GM04504 (cell line): Measurements from ENCODE around the gene SCNN1B.

Source experiments
- DNase-seq: peaks from one replicate; pipeline ENCODE4 v3.0.0-alpha.2; 2012; ENCODE audit warnings: low read depth

Gene SCNN1B

DNA sequence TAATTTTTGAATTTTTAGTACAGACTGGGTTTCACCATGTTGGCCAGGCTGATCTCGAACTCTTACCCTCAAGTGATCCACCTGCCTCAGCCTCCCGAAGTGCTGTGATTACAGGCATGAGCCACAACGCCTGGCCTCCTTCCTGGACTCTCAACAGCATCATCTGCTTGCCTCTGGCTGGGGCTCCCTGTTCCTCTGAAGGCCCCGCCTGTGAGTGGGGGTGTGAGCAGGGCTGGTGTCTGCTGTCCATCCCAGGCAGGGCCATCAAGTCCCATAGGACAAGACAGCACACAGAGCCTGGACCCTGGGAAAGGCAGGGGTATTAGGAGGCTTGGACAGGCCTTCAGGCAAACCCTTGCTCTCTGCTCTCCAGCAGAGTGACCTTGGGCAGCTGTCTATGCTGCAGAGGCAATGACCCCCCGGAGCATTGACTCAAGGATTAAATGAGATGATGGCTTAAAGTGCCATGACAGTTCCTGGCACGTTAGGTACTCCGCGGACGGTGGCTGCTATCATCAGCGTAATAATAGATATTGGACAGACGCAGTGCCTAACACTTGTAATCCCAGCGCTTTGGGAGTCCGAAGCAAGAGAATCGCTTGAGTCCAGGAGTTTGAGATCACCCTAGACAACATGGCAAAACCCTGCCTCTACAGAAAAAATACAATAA lies 19.2 kb downstream of the SCNN1B start:
- no peak for DNase-seq

DNA sequence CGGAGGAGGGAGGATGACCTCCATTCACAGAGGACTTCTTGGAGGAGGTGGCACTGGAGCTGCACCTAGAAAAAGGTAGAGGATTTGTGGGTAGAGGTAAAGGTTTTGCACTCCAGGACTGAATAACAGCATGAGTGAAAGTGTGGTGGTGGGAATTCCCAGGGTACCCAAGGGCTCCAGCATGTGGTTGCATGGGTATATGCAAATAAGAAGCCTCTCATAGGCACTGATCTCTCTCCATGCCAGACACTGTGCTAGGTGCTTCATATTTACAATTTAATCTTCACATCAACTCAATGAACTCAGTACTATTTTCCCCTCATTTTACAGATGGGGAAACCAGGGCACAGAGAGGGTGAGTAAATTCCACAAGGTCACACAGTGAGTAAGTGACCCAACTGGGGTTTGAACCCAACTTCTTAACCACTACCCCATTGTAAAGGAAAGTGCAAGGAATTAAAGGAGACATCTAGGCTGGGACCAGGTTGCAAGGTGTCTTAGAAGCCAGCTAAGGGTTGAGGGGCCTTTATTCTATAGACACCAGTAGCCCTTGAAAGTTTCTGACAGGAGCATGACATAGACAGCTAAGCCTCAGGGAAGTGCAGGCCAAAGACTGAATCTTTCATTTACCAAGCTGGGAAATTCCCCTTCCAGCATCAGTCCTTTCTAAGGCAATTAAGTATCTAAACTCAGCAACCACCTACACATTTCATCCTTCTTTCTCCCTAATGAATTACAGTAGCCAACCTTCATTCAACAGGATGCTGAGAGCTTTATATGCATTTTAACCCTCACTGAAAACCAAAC lies 21.3 kb downstream of the SCNN1B start:
- no peak for DNase-seq

DNA sequence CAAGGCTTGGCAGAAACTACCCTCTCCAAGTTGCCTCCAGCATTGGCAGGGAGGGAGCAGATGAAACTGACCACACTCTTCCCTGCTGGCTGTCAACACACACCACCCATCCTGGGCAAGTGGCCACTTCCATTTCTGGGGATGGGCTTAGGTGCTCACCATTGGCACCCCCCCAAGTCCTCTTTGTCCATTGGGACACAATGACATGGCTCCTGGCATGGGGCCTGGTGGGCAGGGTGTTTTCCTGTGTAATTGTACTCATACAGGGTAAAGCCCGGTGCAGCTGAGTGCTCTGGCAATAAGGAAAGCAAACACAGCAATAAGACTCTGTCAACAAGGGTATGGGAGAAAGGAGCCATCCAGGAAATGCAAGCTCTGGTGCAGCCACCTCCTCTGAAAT lies 22.6 kb downstream of the SCNN1B start:
- DNase-seq: no peak

DNA sequence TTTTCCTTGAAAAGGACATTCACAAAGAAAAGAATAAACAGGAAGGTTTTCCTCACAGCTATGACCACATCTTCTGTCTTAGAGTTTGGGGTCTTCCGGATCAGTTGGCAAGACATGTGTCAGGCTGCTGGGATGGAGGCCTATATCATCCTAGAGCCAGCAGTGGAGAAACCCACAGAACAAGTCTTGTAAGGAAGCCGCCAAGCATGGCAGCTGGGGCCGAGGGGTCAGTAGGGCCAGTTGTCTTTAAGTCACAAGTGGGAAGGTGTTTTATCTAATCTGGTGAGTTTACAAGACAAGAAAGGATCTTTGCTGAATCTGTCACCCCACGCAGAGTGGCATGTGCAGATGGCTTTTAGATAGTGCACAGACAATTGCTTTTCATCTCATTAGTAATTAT lies 25.7 kb downstream of the SCNN1B start:
- no peak for DNase-seq

DNA sequence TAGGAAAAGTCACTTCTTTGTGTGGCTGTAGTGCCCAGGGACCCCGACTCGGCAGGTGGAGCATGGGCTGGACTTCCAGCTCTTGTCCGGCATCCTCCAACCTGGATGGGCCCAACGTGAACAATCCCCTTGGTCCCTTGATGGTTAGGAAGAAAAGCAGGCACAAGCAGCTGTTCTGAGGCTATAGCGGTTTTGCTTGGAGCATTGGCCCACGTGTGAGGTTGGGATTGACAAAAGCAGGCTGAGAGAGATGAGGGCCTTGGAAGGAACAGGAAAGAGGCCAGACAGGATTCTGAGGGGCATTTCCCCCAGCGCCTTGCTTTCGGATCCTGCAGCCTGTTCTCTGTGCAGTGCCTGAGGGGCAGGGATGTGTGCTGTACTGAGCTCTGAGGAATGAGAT lies 28.1 kb downstream of the SCNN1B start:
- no peak for DNase-seq

DNA sequence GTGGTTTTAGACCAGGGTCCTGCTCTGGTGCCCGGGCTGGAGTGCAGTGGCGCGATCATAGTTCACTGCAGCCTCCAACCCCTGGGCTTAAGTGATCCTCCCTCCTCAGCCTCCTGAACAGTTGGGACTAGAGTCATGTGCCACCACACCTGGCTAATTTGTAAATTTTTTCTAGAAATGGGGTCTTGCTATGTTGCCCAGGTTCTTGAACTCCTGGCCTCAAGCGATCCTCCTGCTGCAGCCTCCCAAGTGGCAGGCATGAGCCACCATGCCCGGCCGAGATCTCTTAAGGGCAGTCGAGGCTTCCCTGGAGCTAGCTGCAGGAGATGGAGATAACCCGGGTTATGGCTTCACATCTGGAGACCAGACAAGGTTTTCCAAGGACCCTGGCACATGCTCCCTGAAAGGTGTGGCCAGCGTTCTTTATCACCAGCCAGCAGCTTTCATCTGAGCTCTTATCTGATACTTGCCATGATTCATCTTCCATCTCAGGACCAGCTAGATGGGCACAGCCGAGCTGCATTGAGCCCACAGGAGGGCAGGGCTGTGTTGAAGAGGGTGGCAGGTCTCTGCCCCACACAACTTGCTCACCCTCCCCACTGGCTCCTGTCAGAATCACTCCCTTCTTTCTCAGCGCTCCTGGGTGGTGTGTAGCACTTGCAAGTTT lies 28.6 kb downstream of the SCNN1B start:
- DNase-seq: no peak

DNA sequence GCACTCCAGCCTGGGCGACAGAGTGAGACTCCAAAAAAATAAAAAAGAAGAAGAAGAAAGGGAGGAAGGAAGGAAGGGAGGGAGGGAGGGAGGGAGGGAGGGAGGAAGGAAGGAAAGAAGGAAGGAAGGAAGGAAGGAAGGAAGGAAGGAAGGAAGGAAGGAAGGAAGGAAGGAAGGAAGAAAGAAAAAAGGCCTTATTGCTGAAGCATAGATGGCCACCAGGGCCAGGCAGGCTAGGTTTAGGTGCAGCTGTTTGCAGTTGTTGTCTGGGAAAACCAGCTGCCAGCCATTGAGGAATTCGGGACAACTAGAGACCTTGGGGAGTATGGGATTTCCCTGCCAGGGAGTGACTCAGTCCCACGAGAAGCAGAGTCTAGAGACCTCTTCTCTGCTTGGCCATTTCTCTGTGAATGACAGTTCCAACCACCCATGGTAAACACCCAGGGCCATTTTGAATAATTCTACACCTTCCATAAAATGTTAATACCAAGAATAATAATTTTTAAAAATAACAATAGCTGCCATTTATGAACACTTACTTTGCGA lies 31.0 kb downstream of the SCNN1B start:
- no peak for DNase-seq

DNA sequence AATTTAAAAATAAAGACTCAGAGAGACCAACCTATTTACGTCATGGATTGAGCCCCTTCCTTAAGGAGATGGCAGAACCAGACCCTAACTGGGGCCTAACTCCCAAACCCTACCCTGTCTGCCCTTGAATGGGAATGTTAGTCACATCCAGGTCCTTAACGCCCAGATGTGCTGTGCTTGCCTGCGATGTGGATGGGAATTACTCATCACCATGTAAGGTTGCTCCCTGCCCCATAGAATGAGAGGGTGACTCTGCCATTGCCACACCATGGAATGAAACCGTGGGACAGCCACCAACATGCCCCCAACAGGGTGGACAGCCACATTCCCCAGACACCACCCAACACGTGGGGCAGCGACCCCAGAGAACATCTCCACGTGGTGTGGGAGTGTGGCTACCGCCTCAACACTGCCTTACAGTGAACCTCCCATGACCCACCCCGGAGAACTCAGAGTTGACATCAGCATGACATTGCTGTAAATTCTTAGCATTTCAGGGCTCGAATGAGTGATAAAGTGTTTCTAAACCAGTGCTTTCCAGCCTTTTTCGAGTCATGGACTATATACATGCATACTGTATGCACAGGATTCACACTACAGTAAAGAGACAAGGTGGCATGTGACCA lies 31.8 kb downstream of the SCNN1B start:
- no peak for DNase-seq

DNA sequence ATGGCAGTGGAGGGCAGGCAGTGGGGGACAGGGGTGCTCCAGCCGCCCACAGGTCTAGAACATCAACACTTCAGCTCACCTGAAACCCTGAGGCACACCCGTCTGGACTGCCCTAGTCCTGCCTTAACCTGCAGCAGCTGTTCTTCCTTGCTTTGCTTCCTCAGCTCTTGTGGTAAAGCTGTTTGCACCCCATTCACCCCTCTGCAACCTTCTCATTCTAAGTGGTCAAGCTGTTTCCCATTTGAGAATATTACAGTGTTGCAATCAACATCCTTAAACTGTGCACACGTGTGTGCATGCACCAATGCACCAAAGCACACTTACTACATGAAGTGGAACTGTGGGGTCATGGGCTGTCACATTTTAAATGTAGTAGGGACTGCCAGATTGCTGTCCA lies 32.4 kb downstream of the SCNN1B start:
- DNase-seq: no peak

DNA sequence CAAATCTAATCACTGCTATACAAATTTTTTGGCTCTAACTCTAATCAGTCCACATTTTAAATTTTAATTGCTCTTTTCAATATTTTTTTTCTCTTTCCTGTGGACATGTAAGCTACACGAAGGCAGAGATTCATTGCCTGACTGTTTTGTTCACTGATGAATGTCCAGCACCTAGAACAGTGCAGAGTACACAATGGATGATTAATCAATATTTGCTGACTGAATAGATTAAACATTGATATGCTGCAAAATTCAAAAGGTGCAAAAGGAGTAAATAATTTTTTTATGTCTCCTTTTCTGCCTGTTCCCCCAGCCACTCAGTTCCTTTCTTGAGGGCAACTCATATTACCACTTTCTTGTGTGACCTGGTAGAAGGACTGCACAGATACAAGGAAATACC lies 32.8 kb downstream of the SCNN1B start:
- no peak for DNase-seq

DNA sequence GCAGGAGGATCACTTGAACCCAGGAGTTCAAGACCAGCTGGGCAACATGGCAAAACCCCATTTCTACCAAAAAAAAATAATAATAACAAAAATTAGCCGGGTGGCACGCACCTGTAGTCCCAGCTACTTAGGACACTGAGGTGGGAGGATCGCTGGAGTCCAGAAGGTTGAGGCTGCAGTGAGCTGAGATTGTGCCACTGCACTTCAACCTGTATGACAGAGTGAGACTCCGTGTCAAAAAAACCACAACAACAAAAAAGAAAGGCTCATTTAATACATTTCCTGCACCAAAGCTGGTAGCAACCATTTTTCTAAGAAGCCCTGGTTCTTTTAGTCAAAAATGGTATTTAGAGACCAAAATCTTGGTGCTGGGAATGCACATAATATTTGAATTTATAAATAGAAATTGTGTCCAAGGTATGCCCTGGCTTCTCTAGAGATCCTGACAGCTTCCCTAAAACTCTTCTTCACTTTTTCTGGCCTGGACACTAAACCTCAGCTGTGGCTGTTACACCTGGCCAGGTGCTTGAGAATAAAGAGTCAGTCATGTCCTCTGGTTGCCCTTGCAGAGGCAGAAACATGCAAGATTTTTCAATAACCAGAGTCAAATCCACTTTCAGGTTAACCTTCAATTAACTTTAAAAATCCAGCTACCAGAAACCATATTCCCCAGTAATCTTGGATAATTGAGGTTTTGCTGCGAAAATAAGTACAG lies 35.9 kb downstream of the SCNN1B start:
- no peak for DNase-seq

DNA sequence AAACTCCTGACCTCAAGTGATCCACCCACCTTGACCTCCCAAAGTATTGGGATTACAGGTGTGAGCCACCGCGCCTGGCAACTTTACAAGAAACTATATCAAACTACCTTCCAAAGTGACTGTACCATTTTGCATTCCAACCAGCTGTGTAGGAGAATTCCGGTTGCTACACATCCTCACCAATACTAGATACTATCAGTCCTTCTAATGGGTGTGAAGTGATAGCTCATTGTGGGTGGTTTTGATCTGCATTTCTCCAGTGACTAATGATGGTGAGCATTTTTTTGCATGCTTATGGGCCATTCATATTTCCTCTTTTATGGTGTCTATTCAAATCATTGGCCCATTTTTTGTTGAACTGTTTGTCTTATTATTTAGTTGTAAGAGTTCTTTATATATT lies 37.7 kb downstream of the SCNN1B start:
- no peak for DNase-seq

DNA sequence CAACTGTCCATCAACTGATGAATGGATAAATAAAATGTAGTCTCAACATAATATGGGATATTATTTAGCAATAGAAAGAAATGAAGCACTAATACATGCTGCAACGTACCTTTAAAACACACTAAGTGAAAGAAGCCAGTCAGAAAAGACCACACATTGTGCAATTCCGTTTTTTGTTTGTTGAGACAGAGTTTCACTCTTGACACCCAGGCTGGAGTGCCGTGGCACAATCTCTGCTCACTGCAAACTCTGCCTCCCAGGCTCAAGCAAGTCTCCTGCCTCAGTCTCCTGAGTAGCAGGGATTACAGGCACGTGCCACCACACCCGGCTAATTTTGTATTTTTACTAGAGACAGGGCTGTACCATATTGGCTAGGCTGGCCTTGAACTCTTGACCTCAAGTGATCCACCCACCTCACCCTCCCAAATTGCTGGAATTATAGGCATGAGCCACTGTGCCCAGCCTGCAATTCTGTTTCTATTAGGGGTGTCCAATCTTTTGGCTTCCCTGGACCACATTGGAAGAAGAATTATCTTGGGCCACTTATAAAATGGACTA lies 40.1 kb downstream of the SCNN1B start:
- no peak for DNase-seq

DNA sequence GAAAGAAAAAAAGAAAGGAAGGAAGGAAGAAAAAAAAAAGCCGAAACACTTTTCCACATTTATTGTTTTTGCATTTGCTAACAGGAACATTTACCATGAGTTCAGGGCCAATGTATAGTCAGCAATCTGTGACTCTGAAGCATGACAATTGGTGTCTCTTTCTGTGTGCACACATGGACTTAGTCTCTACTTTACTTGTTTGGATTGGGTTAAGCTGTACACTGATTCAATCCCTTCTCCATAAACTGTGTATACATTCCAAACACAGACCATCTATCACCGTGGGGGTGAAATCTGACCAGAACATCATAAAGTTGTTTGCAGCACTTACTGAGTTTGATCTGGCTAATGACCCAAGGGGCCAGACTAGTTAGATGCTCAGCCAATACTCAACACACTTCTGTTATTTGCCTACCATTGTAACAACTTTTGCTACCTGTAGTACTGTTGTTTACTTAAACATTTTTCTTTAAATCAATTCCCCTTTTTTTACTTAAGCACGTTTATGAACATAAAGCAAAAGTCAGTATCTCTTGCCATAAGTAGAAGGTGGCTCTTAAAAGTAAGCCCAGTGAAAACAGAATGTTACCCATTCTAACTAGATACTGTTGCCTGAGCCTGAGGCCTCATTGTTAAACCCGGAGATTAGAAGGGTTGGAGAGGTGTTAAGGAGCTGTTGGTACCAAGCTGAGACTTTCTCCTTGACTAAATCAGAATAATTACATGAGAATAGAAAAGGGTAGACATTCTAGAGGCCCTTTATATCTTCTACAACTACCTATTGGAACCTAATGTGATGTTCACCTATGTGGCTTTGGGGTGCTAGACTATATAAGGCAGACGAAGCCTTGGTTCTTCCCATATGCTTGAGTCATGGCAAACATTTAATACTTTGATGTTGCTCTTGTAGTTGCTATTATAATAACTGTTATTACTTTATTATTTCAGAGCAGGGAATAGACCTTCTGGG lies 41.8 kb downstream of the SCNN1B start:
- no peak for DNase-seq

DNA sequence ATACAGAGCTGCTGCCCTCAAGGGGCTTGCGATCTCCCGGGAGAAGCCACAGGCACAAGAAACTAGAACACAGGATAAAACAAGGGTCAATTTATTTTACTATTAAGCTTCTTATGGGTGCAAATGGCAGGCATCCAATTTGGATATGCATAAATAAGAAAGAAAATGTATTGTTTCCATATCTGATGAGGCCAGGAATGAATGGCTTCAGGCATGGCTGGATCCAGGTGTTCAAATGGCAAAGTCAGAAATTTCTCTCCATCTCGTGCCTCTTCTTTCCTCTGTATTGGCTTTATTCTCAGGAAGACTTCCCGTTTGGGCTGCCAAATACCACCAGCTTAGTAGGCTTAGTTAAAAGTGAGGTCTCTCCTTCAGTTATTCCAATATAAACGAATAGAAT lies 43.1 kb downstream of the SCNN1B start:
- DNase-seq: no peak

DNA sequence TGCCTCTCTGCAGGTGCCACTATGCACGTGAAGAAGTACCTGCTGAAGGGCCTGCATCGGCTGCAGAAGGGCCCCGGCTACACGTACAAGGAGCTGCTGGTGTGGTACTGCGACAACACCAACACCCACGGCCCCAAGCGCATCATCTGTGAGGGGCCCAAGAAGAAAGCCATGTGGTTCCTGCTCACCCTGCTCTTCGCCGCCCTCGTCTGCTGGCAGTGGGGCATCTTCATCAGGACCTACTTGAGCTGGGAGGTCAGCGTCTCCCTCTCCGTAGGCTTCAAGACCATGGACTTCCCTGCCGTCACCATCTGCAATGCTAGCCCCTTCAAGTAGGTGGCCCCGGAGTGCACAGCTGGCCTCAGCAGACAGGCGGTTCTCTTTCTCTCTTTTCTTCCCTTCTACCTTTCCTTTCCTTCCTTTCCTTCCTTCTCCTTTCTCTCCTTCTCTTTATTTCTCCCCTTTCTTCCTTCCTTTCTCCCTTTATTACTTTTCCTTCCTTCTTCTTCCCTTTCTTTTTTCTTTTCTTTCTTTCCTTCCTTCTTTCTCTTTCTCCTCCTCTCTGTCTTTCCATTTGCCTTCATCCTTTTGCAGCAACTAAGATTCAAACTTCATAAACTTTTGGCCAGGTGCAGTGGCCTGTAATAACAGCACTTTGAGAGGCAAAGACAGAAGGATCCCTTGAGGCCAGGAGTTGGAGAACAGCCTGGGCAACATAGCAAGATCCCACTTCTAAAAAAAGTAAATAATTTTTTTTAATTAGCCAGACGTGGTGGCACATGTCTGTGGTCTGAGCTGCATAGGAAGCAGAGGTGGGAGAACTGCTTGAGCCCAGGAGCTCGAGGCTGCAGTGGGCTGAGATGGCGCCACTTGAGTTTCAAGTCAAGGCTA lies 46.7 kb downstream of the SCNN1B start:
- no peak for DNase-seq

DNA sequence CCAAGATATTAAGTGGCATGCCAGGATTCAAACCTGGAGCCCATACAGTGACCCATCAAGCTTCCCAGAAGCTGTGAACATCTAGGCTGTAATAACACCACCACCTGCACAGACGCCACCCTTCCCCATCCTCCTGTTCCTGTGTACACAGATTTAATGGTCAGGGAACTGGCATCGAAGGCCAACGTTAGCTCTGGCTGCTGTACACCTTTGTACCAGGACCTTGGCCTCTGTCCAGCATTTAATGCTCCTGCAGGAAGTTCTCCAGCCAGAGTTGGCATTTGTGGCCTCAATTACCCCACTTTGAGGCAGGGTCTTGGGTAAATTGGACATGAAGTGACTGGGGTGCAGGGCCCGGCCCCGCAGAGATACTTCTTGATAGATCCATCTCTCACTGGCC lies 49.3 kb downstream of the SCNN1B start:
- no peak for DNase-seq

DNA sequence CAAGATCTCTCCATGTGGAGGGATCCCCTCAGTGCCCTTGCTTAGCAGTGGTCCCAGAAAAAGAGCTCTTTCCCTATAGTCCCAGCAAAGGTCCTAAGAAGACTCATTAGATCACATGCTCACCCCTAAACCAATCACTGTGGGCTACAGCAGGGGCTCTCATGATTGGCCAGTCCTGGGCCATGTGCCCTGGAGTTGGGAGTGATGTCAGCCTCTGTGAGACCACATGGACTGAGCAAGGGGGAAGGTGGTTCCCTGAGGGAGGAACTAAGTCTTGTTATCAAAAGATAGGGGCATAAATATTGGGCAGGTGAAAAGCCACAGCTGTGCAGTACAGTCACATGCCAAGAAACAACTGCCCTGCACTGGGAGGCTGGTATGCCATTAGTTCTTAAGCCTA lies 51.3 kb downstream of the SCNN1B start:
- DNase-seq: no peak

DNA sequence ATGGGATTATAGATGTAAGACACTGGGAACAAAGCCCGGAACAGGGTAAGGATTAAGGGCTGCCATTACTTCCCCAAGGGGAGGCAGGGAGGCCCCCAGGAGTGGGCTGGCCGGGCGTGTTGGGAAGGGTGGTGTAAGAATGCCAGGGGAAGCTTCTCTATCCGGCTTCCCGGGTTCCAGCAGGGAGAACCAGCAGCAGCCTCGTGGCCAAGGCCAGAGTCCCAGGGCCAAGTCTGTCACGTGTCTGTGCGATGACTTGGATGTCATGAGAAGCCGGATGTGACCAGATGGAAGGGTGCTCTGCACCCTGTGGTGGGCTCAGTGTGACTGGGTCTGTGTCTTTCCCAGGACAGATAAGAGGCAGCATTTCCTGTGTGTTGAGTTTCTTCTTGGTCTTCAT lies 52.1 kb downstream of the SCNN1B start:
- DNase-seq: no peak
